ENCODE results near the gene CASP8. TPM values are rescaled to one million over a fixed set of nuclear protein-coding genes. Genes with fewer than 3 reads are reported as not detected.
A peak's percentile ranks its signal among the peaks of the same experiment; 100 is the strongest.

Gene CASP8
- total and polyA plus RNA-seq, 2 of the 8 experiments (the other 6 are each of a cell fraction or from before 2014, with no cell fraction given), result 2.3 to 3.6 TPM

GRCh38 chr2:201254081-201254730, 6.1 kb upstream of the CASP8 start:
- TF ChIP-seq ATF3 (IDR thresholded peaks at IDR 0.05; ENCODE audit: insufficient read depth, low read depth, low read length), result no peak
- TF ChIP-seq TAF1 (IDR thresholded peaks at IDR 0.05; ENCODE audit: low read depth, low read length), result 0 out of 2 replicates have a peak, but pooled peaks have one; percentile 15
- Histone ChIP-seq H4K91ac (replicated peaks; ENCODE audit: insufficient read length, low read length) (peak overlapping the region; percentile 25), H3K14ac (ENCODE audit: insufficient read length) (no peak overlapping the region), H3K4me1 (replicated peaks in 1 of 4; ENCODE audit: control insufficient read depth in 3 of 4, insufficient read depth in 4 of 4, low read length in 3 of 4) (peaks cover 0 to 14% (median 5%) of the 10 kb centered on the region in 4 experiments; a peak in 6 of 7 replicates), H3K36me3 (ENCODE audit: control insufficient read depth in 2 of 4, insufficient read depth in 4 of 4, low read length in 3 of 4) (no peaks in the 10 kb centered on the region), H2BK20ac (ENCODE audit: low read length) (no peak overlapping the region), H3K27me3 (replicated peaks in 1 of 4; ENCODE audit: control insufficient read depth in 3 of 4, extremely low read depth in 1 of 4, insufficient read depth in 3 of 4, low read length in 3 of 4) (peaks cover 0 to 3% (median 0%) of the 10 kb centered on the region in 4 experiments; a peak in 1 of 7 replicates), H3K4me3 (ENCODE audit: extremely low read depth in 1 of 4, insufficient read depth in 2 of 4, low read depth in 3 of 4, low read length in 4 of 4) (no peak overlapping the region), H3K56ac (replicated peaks; ENCODE audit: insufficient read length, low read depth, low read length) (no peak overlapping the region), H2AFZ (ENCODE audit: low read length) (peak overlapping the region; percentile 61; the same call in 1 of the 2 replicates), H3K79me1 (ENCODE audit: low read depth, low read length) (no peaks in the 10 kb centered on the region), H3K27ac (ENCODE audit: low read depth, low read length) (no peak overlapping the region), H3K9me3 (ENCODE audit: insufficient read depth in 2 of 2, low read depth in 1 of 2, low read length in 1 of 2) (no peaks in the 10 kb centered on the region), H3K9ac (replicated peaks in 1 of 4; ENCODE audit: extremely low read depth in 1 of 4, low read depth in 3 of 4, low read length in 3 of 4) (no peak overlapping the region), H2BK120ac (replicated peaks; ENCODE audit: low read depth, low read length) (no peak overlapping the region), H3K79me2 (ENCODE audit: control insufficient read depth in 1 of 2, insufficient read depth in 2 of 2, low read length in 2 of 2) (no peaks in the 10 kb centered on the region), H3K23me2 (ENCODE audit: low read depth, low read length) (no peaks in the 10 kb centered on the region), H3K18ac (ENCODE audit: extremely low read depth, low read length) (no peak overlapping the region), H2BK15ac (ENCODE audit: low read length) (no peak overlapping the region), H3K23ac (ENCODE audit: insufficient read length) (no peak overlapping the region), H3K4ac (replicated peaks; ENCODE audit: insufficient read length, low read depth, low read length) (no peak overlapping the region), H3K4me2 (ENCODE audit: insufficient read depth in 1 of 2, low read depth in 2 of 2, low read length in 2 of 2) (peak overlapping the region in 1 of 2 experiments; percentile 30; a peak in 1 of 4 replicates), H4K8ac (ENCODE audit: extremely low read depth, insufficient read depth, low read length) (peak overlapping the region; percentile 81; the same call in 1 of the 2 replicates), H4K20me1 (replicated peaks in 1 of 2; ENCODE audit: control insufficient read depth in 1 of 2, insufficient read depth in 2 of 2, low read length in 2 of 2) (no peaks in the 10 kb centered on the region), H2BK12ac (ENCODE audit: low read depth, low read length) (no peak overlapping the region), H2BK5ac (ENCODE audit: low read depth, low read length) (peak overlapping the region; percentile 60; the same call in 1 of the 2 replicates), H4K5ac (ENCODE audit: insufficient read length, low read depth, low read length) (no peak overlapping the region), H2AK5ac (ENCODE audit: low read depth, low read length) (no peak overlapping the region)
- 71% methylated on average over 5 of the region's 5 CpGs; no CpG with 5 or more reads in 1 of the 2 experiments for WGBS, 2 experiments (ENCODE audit: extremely low coverage in 1 of 2, insufficient coverage in 1 of 2, insufficient read length in 1 of 2, insufficient replicate concordance in 2 of 2, low coverage in 1 of 2, low lambda C conversion rate in 2 of 2, missing lambda C conversion rate in 1 of 2)
- DNase-seq (ENCODE audit: low read depth in 1 of 2, low spot score in 2 of 2) (peak; percentile 43 to 51), FAIRE-seq (no peak)
- POLR2A ChIA-PET (ENCODE audit: partially characterized antibody), result interaction anchor here (1.0 kb wide), 1 partner anchor 22 kb away, joined by 3 read pairs; no protein-coding TSS in a partner anchor
- CTCF ChIA-PET (ENCODE audit: partially characterized antibody), result interaction anchor here (0.9 to 2.0 kb wide), 7 partner anchors 16 to 368 kb away, joined by 3 to 8 read pairs (median 5); no protein-coding TSS in a partner anchor
